Glutamatergic neuron (in vitro differentiated cells): ENCODE results near the gene PHLDB3. TPM values are rescaled to one million over a fixed set of nuclear protein-coding genes. Genes with fewer than 3 reads are reported as not detected.

Experiments used
- DNase-seq: peaks from one replicate; pipeline ENCODE4 v3.0.0; 2022
- H3K27ac Mint-ChIP-seq: one replicate; pipeline ENCODE4 v1.8.0; 2020; ENCODE audit warnings: mild to moderate bottlenecking, mixed read lengths, inconsistent platforms; ENCODE audit not compliant: unreplicated experiment
- H3K27me3 Mint-ChIP-seq: one replicate; pipeline ENCODE4 v1.8.0; 2020; ENCODE audit warnings: mild to moderate bottlenecking, moderate library complexity, mixed read lengths, inconsistent platforms; ENCODE audit not compliant: unreplicated experiment
- H3K36me3 Mint-ChIP-seq: one replicate; pipeline ENCODE4 v1.8.0; 2020; ENCODE audit warnings: mild to moderate bottlenecking, mixed read lengths, inconsistent platforms; ENCODE audit not compliant: unreplicated experiment
- H3K4me1 Mint-ChIP-seq: one replicate; pipeline ENCODE4 v1.8.0; 2020; ENCODE audit warnings: mild to moderate bottlenecking, low read depth, mixed read lengths, inconsistent platforms; ENCODE audit not compliant: unreplicated experiment
- H3K4me3 Mint-ChIP-seq: one replicate; pipeline ENCODE4 v1.8.0; 2020; ENCODE audit warnings: mild to moderate bottlenecking, mixed read lengths, inconsistent platforms; ENCODE audit not compliant: unreplicated experiment
- H3K9me3 Mint-ChIP-seq: one replicate; pipeline ENCODE4 v1.8.0; 2020; ENCODE audit warnings: mild to moderate bottlenecking, moderate library complexity, mixed read lengths, inconsistent platforms; ENCODE audit not compliant: unreplicated experiment
- CTCF ChIP-seq: fragments of 200-600 bp; sonication (generic); IDR thresholded peaks from one replicate; pipeline ENCODE4 v1.5.0; 2021; ENCODE audit not compliant: partially characterized antibody, unreplicated experiment
- long read RNA-seq: library from polyadenylated mRNA; unstranded; transcript quantifications from one replicate; pipeline ENCODE4 v2.0.0, GENCODE V29; 2020; ENCODE audit not compliant: unreplicated experiment
- total RNA-seq: library from RNA; stranded (reverse); fragmentation: NEBNext Ultra II Directional; extraction: Animal tissue kit (Norgen Biotek cat#: 25700); gene quantifications from one replicate; pipeline ENCODE4 v1.2.1, GENCODE V29; 2021; ENCODE audit not compliant: unreplicated experiment

Gene PHLDB3
- total RNA-seq = 6.8 TPM
- long read RNA-seq, partial matches to known transcripts = 1 of 3 reads
- long read RNA-seq, other reads (novel, unspliced or antisense) = 2 of 3 reads

DNA sequence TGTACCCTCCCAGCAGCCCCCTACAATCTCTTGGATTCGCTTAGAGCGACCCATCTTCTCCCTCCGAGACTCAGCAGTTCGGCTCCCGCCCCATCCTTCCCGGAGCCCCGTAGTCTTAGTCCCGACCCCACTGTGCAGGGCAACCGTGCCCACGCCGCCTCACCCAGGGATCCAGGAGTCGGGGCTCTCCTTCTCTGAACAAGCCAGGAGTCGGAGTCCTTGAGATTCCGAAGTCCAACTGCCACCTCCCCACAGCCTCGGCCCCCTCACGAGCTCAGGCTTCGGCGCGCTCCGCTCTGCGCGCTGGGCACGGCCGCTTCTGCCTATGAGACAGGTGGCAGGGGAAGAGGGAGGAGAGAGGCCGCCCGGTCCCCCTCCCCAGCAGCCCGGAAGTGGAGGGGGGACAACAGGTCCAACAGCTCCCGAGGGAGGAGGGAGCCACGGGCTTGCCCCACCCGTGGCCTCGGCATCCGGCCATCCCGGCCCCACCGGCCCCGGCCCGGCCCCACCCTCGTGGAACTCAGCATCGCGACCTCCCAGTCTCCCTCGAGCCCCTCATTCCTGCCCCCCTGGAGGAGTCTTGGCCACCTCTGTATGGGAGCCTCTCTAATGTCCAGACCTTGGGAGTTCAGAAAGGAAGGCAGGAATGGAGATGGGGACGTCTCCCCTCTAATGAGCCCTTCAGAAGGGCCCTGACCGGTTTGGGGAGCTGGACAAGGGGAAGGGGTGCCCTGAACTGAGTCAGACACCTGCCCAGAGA is at the start of gene PHLDB3:
TSS of gene PHLDB3 (minus strand) at position 321 of the 760 bp plus-strand sequence. CDS start 628 bp downstream, outside the sequence.
- peak; percentile 59 for TF ChIP-seq CTCF
- Mint-ChIP-seq H3K27me3 (peaks cover 10% of the 10 kb centered on the region), H3K4me3 (peak within 1 kb of the TSS; percentile 91), H3K36me3 (no peaks in the 10 kb centered on the region), H3K9me3 (peaks cover 4% of the 10 kb centered on the region), H3K4me1 (peaks cover 2% of the 10 kb centered on the region), H3K27ac (no peak within 1 kb of the TSS)
- peak; percentile 43 for DNase-seq

DNA sequence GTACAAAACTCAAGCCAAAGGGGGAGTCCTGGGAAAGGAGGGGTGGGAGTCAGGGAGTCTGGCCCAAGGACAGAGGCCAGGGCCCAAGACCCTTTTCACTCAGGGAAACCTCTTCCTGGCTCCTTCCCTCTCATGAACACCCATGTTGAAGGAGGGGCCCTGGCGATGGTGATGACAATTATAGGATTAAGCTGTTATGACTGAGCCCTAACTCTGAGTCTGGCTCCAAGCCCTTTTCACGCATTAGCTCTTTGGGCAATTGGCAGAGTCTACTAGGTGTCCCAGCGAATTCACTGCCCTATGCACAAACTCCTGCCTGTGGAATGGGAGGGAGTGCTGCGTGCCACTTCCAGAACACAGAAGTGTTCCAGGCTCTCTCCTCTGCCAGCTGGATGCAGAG is 49.1 kb upstream of the PHLDB3 start:
- Mint-ChIP-seq H3K27ac (peak overlapping the region; percentile 66), H3K9me3 (peaks cover 3% of the 10 kb centered on the region), H3K36me3 (peaks cover 6% of the 10 kb centered on the region), H3K4me1 (peaks cover 21% of the 10 kb centered on the region), H3K27me3 (peaks cover 5% of the 10 kb centered on the region), H3K4me3 (no peak overlapping the region)
- DNase-seq = no peak
- no peak for TF ChIP-seq CTCF

GRCh38 chr19:43552616-43553015 is 48.1 kb upstream of the PHLDB3 start:
- H3K9me3 Mint-ChIP-seq = peaks cover 6% of the 10 kb centered on the region
- H3K36me3 Mint-ChIP-seq = peaks cover 6% of the 10 kb centered on the region
- H3K27ac Mint-ChIP-seq = peak overlapping the region; percentile 66
- no peak for DNase-seq
- no peak for TF ChIP-seq CTCF
- H3K4me3 Mint-ChIP-seq = no peak overlapping the region
- H3K4me1 Mint-ChIP-seq = peaks cover 23% of the 10 kb centered on the region
- peaks cover 5% of the 10 kb centered on the region for H3K27me3 Mint-ChIP-seq

GRCh38 chr19:43552198-43552450 is 47.6 kb upstream of the PHLDB3 start:
- peaks cover 10% of the 10 kb centered on the region for H3K27me3 Mint-ChIP-seq
- peaks cover 23% of the 10 kb centered on the region for H3K4me1 Mint-ChIP-seq
- peaks cover 6% of the 10 kb centered on the region for H3K36me3 Mint-ChIP-seq

More at GRCh38 chr19:43552198-43552450, 47.6 kb upstream of the PHLDB3 start:
- TF ChIP-seq CTCF = no peak
- no peak for DNase-seq
- Mint-ChIP-seq H3K9me3 (peaks cover 6% of the 10 kb centered on the region), H3K27ac (no peak overlapping the region), H3K4me3 (no peak overlapping the region)
